Measurements from ENCODE around the gene CNTD1. TPM values are rescaled to one million over a fixed set of nuclear protein-coding genes. Genes with fewer than 3 reads are reported as not detected.

Gene CNTD1
- total RNA-seq, 1 experiment from 2014 or later = not detected

DNA sequence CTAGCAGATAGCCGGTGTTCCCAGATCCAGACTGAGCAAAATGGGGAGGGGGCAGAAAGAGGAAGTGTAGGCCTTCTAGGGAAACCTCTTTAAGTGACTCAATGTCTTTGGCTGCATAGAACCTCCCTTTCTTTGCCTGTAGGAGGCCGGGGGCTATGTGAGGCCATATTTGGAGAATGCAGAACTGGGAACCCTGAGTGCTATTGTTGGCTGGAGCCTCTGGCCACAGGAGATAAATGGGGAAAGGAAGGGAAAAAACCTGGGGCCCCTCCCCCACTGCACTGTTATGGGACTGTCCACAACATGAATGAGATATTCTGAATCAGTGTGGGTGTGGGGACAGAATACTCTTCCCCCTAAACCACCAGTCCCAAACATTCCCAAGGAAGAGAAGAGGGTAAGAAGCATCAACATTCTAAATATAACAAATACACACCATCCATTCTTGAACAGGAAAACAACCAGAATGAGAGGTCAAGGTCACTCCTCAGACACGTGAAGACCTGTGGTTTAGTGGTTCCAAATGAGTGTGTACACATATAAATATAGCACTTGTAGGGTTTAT is 23.0 kb upstream of the CNTD1 start:
- H3K9me2 ChIP-seq (ENCODE audit: insufficient read depth) = no peaks in the 10 kb centered on the region
- no peak overlapping the region for H3K27ac ChIP-seq
- CTCF ChIA-PET = no interaction called here

DNA sequence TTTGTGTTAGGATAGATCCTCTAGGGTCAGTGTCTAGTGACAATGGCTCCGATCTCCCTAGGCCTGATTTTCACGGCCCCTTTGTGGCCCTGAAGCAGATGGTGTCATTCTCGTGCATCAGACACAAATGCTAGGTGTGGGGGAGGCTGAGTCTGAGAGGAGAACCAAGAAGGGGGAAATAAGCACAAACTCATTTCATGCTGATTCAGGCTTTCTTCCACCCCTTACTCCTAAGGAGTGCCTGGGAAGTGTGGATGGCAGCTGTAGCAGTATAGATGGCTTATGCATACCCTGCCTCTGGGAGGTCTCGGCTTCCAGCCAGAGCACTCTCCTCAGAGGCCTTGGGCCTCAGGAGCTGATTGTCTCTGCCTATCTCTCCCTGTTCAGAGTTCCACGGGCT is 20.1 kb upstream of the CNTD1 start:
- no TSS peak for BruUV-seq (replicated peaks)
- Histone ChIP-seq H3K36me3 (ENCODE audit: low read depth) (peaks cover 27% of the 10 kb centered on the region), H3K4me2 (no peak overlapping the region), H3K79me2 (ENCODE audit: low read depth) (peaks cover 20% of the 10 kb centered on the region), H2AFZ (no peak overlapping the region), H3K27me3 (ENCODE audit: insufficient read depth, low read depth) (no peaks in the 10 kb centered on the region), H3K4me1 (replicated peaks; ENCODE audit: insufficient read depth) (peaks cover 35% of the 10 kb centered on the region), H3K27ac (no peak overlapping the region), H3K9me2 (ENCODE audit: insufficient read depth) (no peaks in the 10 kb centered on the region), H3F3A (ENCODE audit: insufficient read depth, low read depth) (peaks cover 37% of the 10 kb centered on the region), H3K9me3 (ENCODE audit: insufficient read depth, low read depth) (no peaks in the 10 kb centered on the region), H4K20me1 (ENCODE audit: insufficient read depth) (no peaks in the 10 kb centered on the region), H3K4me3 (no peak overlapping the region)
- ChIA-PET CTCF (no interaction called here), POLR2A (ENCODE audit: unreplicated experiment) (no interaction called here)
- intact Hi-C loops (cut with micrococcal nuclease; ENCODE audit: unreplicated experiment) = no loop called here
- no peak for TF ChIP-seq EZH2 (IDR thresholded peaks at IDR 0.05; ENCODE audit: low read depth)
- TF ChIP-seq, protein P1, sequence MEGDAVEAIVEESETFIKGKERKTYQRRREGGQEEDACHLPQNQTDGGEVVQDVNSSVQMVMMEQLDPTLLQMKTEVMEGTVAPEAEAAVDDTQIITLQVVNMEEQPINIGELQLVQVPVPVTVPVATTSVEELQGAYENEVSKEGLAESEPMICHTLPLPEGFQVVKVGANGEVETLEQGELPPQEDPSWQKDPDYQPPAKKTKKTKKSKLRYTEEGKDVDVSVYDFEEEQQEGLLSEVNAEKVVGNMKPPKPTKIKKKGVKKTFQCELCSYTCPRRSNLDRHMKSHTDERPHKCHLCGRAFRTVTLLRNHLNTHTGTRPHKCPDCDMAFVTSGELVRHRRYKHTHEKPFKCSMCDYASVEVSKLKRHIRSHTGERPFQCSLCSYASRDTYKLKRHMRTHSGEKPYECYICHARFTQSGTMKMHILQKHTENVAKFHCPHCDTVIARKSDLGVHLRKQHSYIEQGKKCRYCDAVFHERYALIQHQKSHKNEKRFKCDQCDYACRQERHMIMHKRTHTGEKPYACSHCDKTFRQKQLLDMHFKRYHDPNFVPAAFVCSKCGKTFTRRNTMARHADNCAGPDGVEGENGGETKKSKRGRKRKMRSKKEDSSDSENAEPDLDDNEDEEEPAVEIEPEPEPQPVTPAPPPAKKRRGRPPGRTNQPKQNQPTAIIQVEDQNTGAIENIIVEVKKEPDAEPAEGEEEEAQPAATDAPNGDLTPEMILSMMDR (conservative IDR thresholded peaks at IDR 0.05) = no peak
- no peak for DNase-seq

More for the DNA sequence above, 23.0 kb upstream of the CNTD1 start:
- Histone ChIP-seq H3K27me3 (ENCODE audit: insufficient read depth, low read depth) (no peaks in the 10 kb centered on the region), H3K36me3 (ENCODE audit: low read depth) (peaks cover 27% of the 10 kb centered on the region), H3K9me3 (ENCODE audit: insufficient read depth, low read depth) (no peaks in the 10 kb centered on the region), H3K4me1 (replicated peaks; ENCODE audit: insufficient read depth) (peaks cover 14% of the 10 kb centered on the region), H3K4me2 (no peak overlapping the region), H3K4me3 (no peak overlapping the region), H3K79me2 (ENCODE audit: low read depth) (peaks cover 23% of the 10 kb centered on the region), H3F3A (ENCODE audit: insufficient read depth, low read depth) (peaks cover 27% of the 10 kb centered on the region; the same call in 1 of the 2 replicates), H2AFZ (no peak overlapping the region), H4K20me1 (ENCODE audit: insufficient read depth) (no peaks in the 10 kb centered on the region)
- no peak for DNase-seq
- intact Hi-C loops (cut with micrococcal nuclease; ENCODE audit: unreplicated experiment) = no loop called here
- BruUV-seq (replicated peaks) = no TSS peak
- TF ChIP-seq, protein P1 (conservative IDR thresholded peaks at IDR 0.05) = no peak
- TF ChIP-seq EZH2 (IDR thresholded peaks at IDR 0.05; ENCODE audit: low read depth) = no peak
- POLR2A ChIA-PET (ENCODE audit: unreplicated experiment) = no interaction called here

DNA sequence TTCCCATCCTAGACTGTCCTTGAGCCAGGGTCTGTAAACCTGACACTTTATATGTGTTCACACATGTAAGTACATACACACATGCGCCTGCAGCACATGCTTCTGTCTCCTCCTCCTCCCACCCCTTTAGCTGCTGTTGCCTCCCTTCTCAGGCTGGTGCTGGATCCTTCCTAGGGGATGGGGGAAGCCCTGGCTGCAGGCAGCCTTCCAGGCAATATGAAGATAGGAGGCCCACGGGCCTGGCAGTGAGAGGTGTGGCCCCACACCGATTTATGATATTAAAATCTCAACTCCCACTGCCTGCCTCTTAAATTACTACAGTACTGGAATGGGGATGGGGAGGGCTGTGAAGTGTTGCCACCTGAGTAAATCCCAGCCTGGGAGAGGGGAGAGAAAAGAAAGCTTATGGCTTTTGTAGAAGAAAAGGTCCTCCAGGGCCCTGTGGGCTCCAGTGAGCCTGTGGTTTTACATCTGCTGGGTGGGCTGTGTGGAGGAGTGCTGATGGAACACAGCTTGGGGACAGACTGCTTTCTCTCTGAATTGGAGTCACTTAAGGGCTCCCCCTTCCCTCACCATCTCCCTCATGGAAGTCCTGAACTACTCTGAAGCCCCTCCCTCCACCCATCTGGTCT is 19.2 kb upstream of the CNTD1 start:
- Histone ChIP-seq H4K20me1 (ENCODE audit: insufficient read depth) (no peaks in the 10 kb centered on the region), H3K4me1 (replicated peaks; ENCODE audit: insufficient read depth) (peaks cover 37% of the 10 kb centered on the region), H3K36me3 (ENCODE audit: low read depth) (peaks cover 27% of the 10 kb centered on the region), H3K4me3 (no peak overlapping the region), H3K9me3 (ENCODE audit: insufficient read depth, low read depth) (no peaks in the 10 kb centered on the region), H3K9me2 (ENCODE audit: insufficient read depth) (no peaks in the 10 kb centered on the region), H2AFZ (no peak overlapping the region), H3K4me2 (no peak overlapping the region), H3K27me3 (ENCODE audit: insufficient read depth, low read depth) (no peaks in the 10 kb centered on the region), H3K27ac (no peak overlapping the region), H3K79me2 (ENCODE audit: low read depth) (peaks cover 12% of the 10 kb centered on the region), H3F3A (ENCODE audit: insufficient read depth, low read depth) (peaks cover 37% of the 10 kb centered on the region)
- no TSS peak for BruUV-seq (replicated peaks)
- intact Hi-C loops (cut with micrococcal nuclease; ENCODE audit: unreplicated experiment) = no loop called here
- no peak for DNase-seq
- TF ChIP-seq, protein P1 (conservative IDR thresholded peaks at IDR 0.05) = no peak
- no peak for TF ChIP-seq EZH2 (IDR thresholded peaks at IDR 0.05; ENCODE audit: low read depth)
- ChIA-PET POLR2A (ENCODE audit: unreplicated experiment) (no interaction called here), CTCF (no interaction called here)

Data from PC-9 (cell line).